ENCODE data around the gene HOXA4.

GRCh38 chr7:27112361-27112760 is 18.2 kb downstream of the HOXA4 start:
- no peak for TF ChIP-seq KDM1A (IDR thresholded peaks at IDR 0.05; ENCODE audit: borderline replicate concordance, low read length)
- TF ChIP-seq CTCF (IDR thresholded peaks at IDR 0.05; ENCODE audit: control extremely low read depth in 1 of 3, insufficient read depth in 1 of 3, low read depth in 1 of 3, low read length in 3 of 3), result no peak
- TF ChIP-seq SIN3A (conservative IDR thresholded peaks at IDR 0.05 in 1 of 2, IDR thresholded peaks at IDR 0.05 in 1 of 2; ENCODE audit: low read depth in 1 of 2, low read length in 2 of 2), result no peak
- TF ChIP-seq YY1 (IDR thresholded peaks at IDR 0.05; ENCODE audit: low read depth, low read length), result no peak
- TF ChIP-seq JUN (IDR thresholded peaks at IDR 0.05; ENCODE audit: low read depth, low read length), result no peak
- no peak for TF ChIP-seq KDM4A (IDR thresholded peaks at IDR 0.05; ENCODE audit: low read depth, low read length, severe bottlenecking)
- no peak for TF ChIP-seq CHD2 (IDR thresholded peaks at IDR 0.05; ENCODE audit: low read length)
- no peak for TF ChIP-seq PHF8 (conservative IDR thresholded peaks at IDR 0.05; ENCODE audit: low read depth, low read length)
- TF ChIP-seq MAX (IDR thresholded peaks at IDR 0.05), result no peak
- no peak for TF ChIP-seq POLR2AphosphoS5 (IDR thresholded peaks at IDR 0.05; ENCODE audit: low read depth, low read length)
- TF ChIP-seq CEBPB (IDR thresholded peaks at IDR 0.05; ENCODE audit: low read depth, low read length), result no peak
- no peak for TF ChIP-seq POLR2A (IDR thresholded peaks at IDR 0.05; ENCODE audit: control extremely low read depth in 1 of 2, low read depth in 2 of 2, low read length in 2 of 2)
- no peak for TF ChIP-seq ASH2L (IDR thresholded peaks at IDR 0.05; ENCODE audit: low read length)
